Stimulated activated CD4-positive, alpha-beta T cell treated with anti-CD3 and anti-CD28 coated beads, Interleukin-12 subunit alpha, Interleukin-12 subunit beta, amount 100 ng/mL, for 24 hours (primary cell): Measurements from ENCODE around the gene TNNT1.

Experiments used
- DNase-seq, 2 experiments: peaks; one replicate each; pipeline ENCODE4 v3.0.0-alpha.2; 2020; ENCODE audit warnings: low read depth in 2 of 2

Gene TNNT1

DNA sequence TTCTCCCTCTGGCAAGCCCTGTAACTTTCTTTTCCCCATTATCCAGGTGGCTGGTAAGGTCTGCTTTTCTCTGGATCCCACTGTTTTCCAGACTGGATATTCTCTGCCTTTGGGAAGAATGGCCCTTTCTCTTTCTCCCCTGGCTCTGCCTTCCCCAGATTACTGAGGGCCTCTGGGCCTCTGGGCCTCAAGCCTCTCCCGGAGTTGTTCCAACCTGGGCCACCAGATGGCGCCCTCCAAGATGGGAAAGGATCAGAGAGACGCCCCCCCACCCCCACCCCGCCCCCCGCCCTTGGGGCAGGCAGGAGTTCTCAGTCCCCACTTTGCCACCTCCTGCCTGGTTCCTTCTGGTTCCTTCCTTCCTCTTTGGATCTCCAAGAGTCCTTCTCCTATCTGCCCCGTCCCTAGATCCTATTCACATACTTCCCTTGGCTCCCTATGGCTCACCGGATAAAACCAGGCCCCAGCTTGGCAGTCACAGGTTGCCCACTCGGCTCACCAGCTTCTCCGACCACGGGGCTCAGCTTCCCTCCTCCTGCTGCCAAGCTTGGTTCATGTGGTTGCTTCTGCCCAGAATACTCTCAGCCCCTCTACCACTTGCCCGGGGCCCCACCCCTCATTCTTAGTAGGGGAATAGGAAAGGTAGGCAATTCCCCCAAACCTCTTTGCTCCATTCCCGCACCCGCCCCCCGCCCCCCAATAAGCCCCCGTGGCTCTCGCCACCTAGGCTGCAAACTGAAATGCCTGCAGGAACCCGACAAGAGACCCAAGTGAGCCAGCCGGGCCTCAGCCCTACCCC lies 60.3 kb downstream of the TNNT1 start:
- peak; percentile 56 to 85 for DNase-seq

- DNase-seq: no peak
Observed at GRCh38 chr19:55088021-55088451, 61.0 kb downstream of the TNNT1 start.

DNA sequence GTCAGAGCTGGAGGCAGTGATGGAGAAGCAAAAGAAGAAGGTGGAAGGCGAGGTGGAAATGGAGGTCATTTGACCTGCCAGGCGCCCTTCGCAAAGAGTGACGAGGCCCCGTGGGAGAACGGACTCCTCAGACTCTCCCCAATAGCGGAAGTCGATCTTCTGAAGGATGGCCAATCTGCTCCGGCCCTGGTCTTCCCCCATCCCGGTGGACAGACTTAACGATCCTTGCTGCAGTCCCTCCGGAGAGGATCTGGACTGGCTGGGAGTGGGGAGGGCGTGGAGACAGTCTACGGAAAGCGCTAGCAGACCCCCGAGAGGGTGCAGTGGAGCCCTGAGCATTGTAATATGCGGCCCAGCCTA lies 61.5 kb downstream of the TNNT1 start:
- no peak for DNase-seq

GRCh38 chr19:55086730-55087541 lies 62.1 kb downstream of the TNNT1 start:
- DNase-seq: peak in 1 of 2 experiments; percentile 56

- no peak for DNase-seq
Observed at GRCh38 chr19:55085923-55086715, 62.9 kb downstream of the TNNT1 start.

GRCh38 chr19:55084416-55084815 lies 64.6 kb downstream of the TNNT1 start:
- DNase-seq: no peak

GRCh38 chr19:55083004-55083850 lies 65.8 kb downstream of the TNNT1 start:
- DNase-seq: no peak
